ENCODE results near the gene MORN5. TPM values are rescaled to one million over a fixed set of nuclear protein-coding genes. Genes with fewer than 3 reads are reported as not detected.

Gene MORN5
- total RNA-seq, 1 experiment from 2014 or later = not detected

GRCh38 chr9:122204055-122204454 lies 44.3 kb downstream of the MORN5 start:
- Histone ChIP-seq H2AFZ (ENCODE audit: low read length) (no peak overlapping the region), H3K4me1 (ENCODE audit: low read length) (no peaks in the 10 kb centered on the region), H3K9me3 (ENCODE audit: low read length) (no peaks in the 10 kb centered on the region), H3K27ac (ENCODE audit: low read length) (no peak overlapping the region), H3K4me2 (ENCODE audit: low read depth, low read length, poor library complexity, severe bottlenecking) (no peak overlapping the region), H3K27me3 (ENCODE audit: low read length) (no peaks in the 10 kb centered on the region), H3K79me2 (ENCODE audit: low read length) (no peaks in the 10 kb centered on the region), H3K9ac (ENCODE audit: low read length) (no peak overlapping the region), H4K20me1 (ENCODE audit: insufficient read depth, low read depth, low read length) (no peaks in the 10 kb centered on the region), H3K9me2 (replicated peaks; ENCODE audit: insufficient read depth, low read length) (no peaks in the 10 kb centered on the region), H3K4me3 (ENCODE audit: low read length) (no peak overlapping the region), H3K36me3 (ENCODE audit: insufficient read depth, low read length) (no peaks in the 10 kb centered on the region)
- no peak for DNase-seq

- DNase-seq = no peak
- no peaks in the 10 kb centered on the region for H3K4me1 ChIP-seq (ENCODE audit: low read length)
- H4K20me1 ChIP-seq (ENCODE audit: insufficient read depth, low read depth, low read length) = no peaks in the 10 kb centered on the region
- no peaks in the 10 kb centered on the region for H3K9me3 ChIP-seq (ENCODE audit: low read length)
- no peaks in the 10 kb centered on the region for H3K9me2 ChIP-seq (replicated peaks; ENCODE audit: insufficient read depth, low read length)
- H3K36me3 ChIP-seq (ENCODE audit: insufficient read depth, low read length) = no peaks in the 10 kb centered on the region
- no peak overlapping the region for H3K4me3 ChIP-seq (ENCODE audit: low read length)
- H3K27me3 ChIP-seq (ENCODE audit: low read length) = no peaks in the 10 kb centered on the region
- no peaks in the 10 kb centered on the region for H3K79me2 ChIP-seq (ENCODE audit: low read length)
- H3K27ac ChIP-seq (ENCODE audit: low read length) = no peak overlapping the region
- H2AFZ ChIP-seq (ENCODE audit: low read length) = no peak overlapping the region
- no peak overlapping the region for H3K4me2 ChIP-seq (ENCODE audit: low read depth, low read length, poor library complexity, severe bottlenecking)
- no peak overlapping the region for H3K9ac ChIP-seq (ENCODE audit: low read length)
These were observed 44.8 kb downstream of the MORN5 start for GRCh38 chr9:122204491-122204890.

- H3K79me2 ChIP-seq (ENCODE audit: low read length) = no peaks in the 10 kb centered on the region
- no peak overlapping the region for H3K4me3 ChIP-seq (ENCODE audit: low read length)
- no peaks in the 10 kb centered on the region for H3K9me3 ChIP-seq (ENCODE audit: low read length)
- no peaks in the 10 kb centered on the region for H3K9me2 ChIP-seq (replicated peaks; ENCODE audit: insufficient read depth, low read length)
- no peaks in the 10 kb centered on the region for H3K36me3 ChIP-seq (ENCODE audit: insufficient read depth, low read length)
- H4K20me1 ChIP-seq (ENCODE audit: insufficient read depth, low read depth, low read length) = no peaks in the 10 kb centered on the region
- no peak overlapping the region for H3K4me2 ChIP-seq (ENCODE audit: low read depth, low read length, poor library complexity, severe bottlenecking)
- no peaks in the 10 kb centered on the region for H3K27me3 ChIP-seq (ENCODE audit: low read length)
- no peak overlapping the region for H3K9ac ChIP-seq (ENCODE audit: low read length)
- H3K27ac ChIP-seq (ENCODE audit: low read length) = no peak overlapping the region
- H3K4me1 ChIP-seq (ENCODE audit: low read length) = no peaks in the 10 kb centered on the region
- no peak overlapping the region for H2AFZ ChIP-seq (ENCODE audit: low read length)
- DNase-seq = no peak
These were observed 45.5 kb downstream of the MORN5 start for GRCh38 chr9:122205176-122205575.

GRCh38 chr9:122206118-122207046 lies 46.7 kb downstream of the MORN5 start:
- no peaks in the 10 kb centered on the region for H4K20me1 ChIP-seq (ENCODE audit: insufficient read depth, low read depth, low read length)
- H3K9me2 ChIP-seq (replicated peaks; ENCODE audit: insufficient read depth, low read length) = no peaks in the 10 kb centered on the region
- H3K4me3 ChIP-seq (ENCODE audit: low read length) = no peak overlapping the region
- H2AFZ ChIP-seq (ENCODE audit: low read length) = no peak overlapping the region
- no peaks in the 10 kb centered on the region for H3K4me1 ChIP-seq (ENCODE audit: low read length)
- no peak overlapping the region for H3K27ac ChIP-seq (ENCODE audit: low read length)
- H3K79me2 ChIP-seq (ENCODE audit: low read length) = no peaks in the 10 kb centered on the region
- H3K36me3 ChIP-seq (ENCODE audit: insufficient read depth, low read length) = no peaks in the 10 kb centered on the region
- DNase-seq = no peak
- H3K9me3 ChIP-seq (ENCODE audit: low read length) = no peaks in the 10 kb centered on the region
- H3K27me3 ChIP-seq (ENCODE audit: low read length) = no peaks in the 10 kb centered on the region
- H3K4me2 ChIP-seq (ENCODE audit: low read depth, low read length, poor library complexity, severe bottlenecking) = no peak overlapping the region
- no peak overlapping the region for H3K9ac ChIP-seq (ENCODE audit: low read length)

- no peak overlapping the region for H2AFZ ChIP-seq (ENCODE audit: low read length)
- H3K4me1 ChIP-seq (ENCODE audit: low read length) = no peaks in the 10 kb centered on the region
- H3K9me3 ChIP-seq (ENCODE audit: low read length) = no peaks in the 10 kb centered on the region
- H3K36me3 ChIP-seq (ENCODE audit: insufficient read depth, low read length) = no peaks in the 10 kb centered on the region
- no peaks in the 10 kb centered on the region for H4K20me1 ChIP-seq (ENCODE audit: insufficient read depth, low read depth, low read length)
- H3K27ac ChIP-seq (ENCODE audit: low read length) = no peak overlapping the region
- H3K79me2 ChIP-seq (ENCODE audit: low read length) = no peaks in the 10 kb centered on the region
- no peaks in the 10 kb centered on the region for H3K27me3 ChIP-seq (ENCODE audit: low read length)
- no peaks in the 10 kb centered on the region for H3K9me2 ChIP-seq (replicated peaks; ENCODE audit: insufficient read depth, low read length)
- DNase-seq = no peak
- no peak overlapping the region for H3K4me3 ChIP-seq (ENCODE audit: low read length)
- no peak overlapping the region for H3K9ac ChIP-seq (ENCODE audit: low read length)
- no peak overlapping the region for H3K4me2 ChIP-seq (ENCODE audit: low read depth, low read length, poor library complexity, severe bottlenecking)
These were observed 47.4 kb downstream of the MORN5 start for GRCh38 chr9:122207096-122207495.

GRCh38 chr9:122209451-122209850 lies 49.7 kb downstream of the MORN5 start:
- Histone ChIP-seq H2AFZ (ENCODE audit: low read length) (no peak overlapping the region), H3K27me3 (ENCODE audit: low read length) (no peaks in the 10 kb centered on the region), H3K9me3 (ENCODE audit: low read length) (no peaks in the 10 kb centered on the region), H3K79me2 (ENCODE audit: low read length) (no peaks in the 10 kb centered on the region), H3K4me2 (ENCODE audit: low read depth, low read length, poor library complexity, severe bottlenecking) (no peak overlapping the region), H3K4me3 (ENCODE audit: low read length) (no peak overlapping the region), H3K9me2 (replicated peaks; ENCODE audit: insufficient read depth, low read length) (no peaks in the 10 kb centered on the region), H4K20me1 (ENCODE audit: insufficient read depth, low read depth, low read length) (no peaks in the 10 kb centered on the region), H3K4me1 (ENCODE audit: low read length) (no peaks in the 10 kb centered on the region), H3K9ac (ENCODE audit: low read length) (no peak overlapping the region), H3K27ac (ENCODE audit: low read length) (no peak overlapping the region), H3K36me3 (ENCODE audit: insufficient read depth, low read length) (no peaks in the 10 kb centered on the region)
- DNase-seq = no peak

- Histone ChIP-seq H3K9me2 (replicated peaks; ENCODE audit: insufficient read depth, low read length) (no peaks in the 10 kb centered on the region), H3K9ac (ENCODE audit: low read length) (no peak overlapping the region), H3K4me1 (ENCODE audit: low read length) (no peaks in the 10 kb centered on the region), H3K9me3 (ENCODE audit: low read length) (no peaks in the 10 kb centered on the region), H3K27me3 (ENCODE audit: low read length) (no peaks in the 10 kb centered on the region), H3K4me3 (ENCODE audit: low read length) (no peak overlapping the region), H2AFZ (ENCODE audit: low read length) (no peak overlapping the region), H3K4me2 (ENCODE audit: low read depth, low read length, poor library complexity, severe bottlenecking) (no peak overlapping the region), H3K36me3 (ENCODE audit: insufficient read depth, low read length) (no peaks in the 10 kb centered on the region), H4K20me1 (ENCODE audit: insufficient read depth, low read depth, low read length) (no peaks in the 10 kb centered on the region), H3K27ac (ENCODE audit: low read length) (no peak overlapping the region), H3K79me2 (ENCODE audit: low read length) (no peaks in the 10 kb centered on the region)
- DNase-seq = no peak
These were observed 52.8 kb downstream of the MORN5 start for GRCh38 chr9:122212473-122213004.

- no peak overlapping the region for H3K27ac ChIP-seq (ENCODE audit: low read length)
- no peak overlapping the region for H3K9ac ChIP-seq (ENCODE audit: low read length)
- H4K20me1 ChIP-seq (ENCODE audit: insufficient read depth, low read depth, low read length) = no peaks in the 10 kb centered on the region
- no peak for DNase-seq
- no peaks in the 10 kb centered on the region for H3K9me3 ChIP-seq (ENCODE audit: low read length)
- H2AFZ ChIP-seq (ENCODE audit: low read length) = no peak overlapping the region
- H3K79me2 ChIP-seq (ENCODE audit: low read length) = no peaks in the 10 kb centered on the region
- no peaks in the 10 kb centered on the region for H3K9me2 ChIP-seq (replicated peaks; ENCODE audit: insufficient read depth, low read length)
- H3K27me3 ChIP-seq (ENCODE audit: low read length) = no peaks in the 10 kb centered on the region
- no peak overlapping the region for H3K4me3 ChIP-seq (ENCODE audit: low read length)
- H3K4me2 ChIP-seq (ENCODE audit: low read depth, low read length, poor library complexity, severe bottlenecking) = no peak overlapping the region
- H3K36me3 ChIP-seq (ENCODE audit: insufficient read depth, low read length) = no peaks in the 10 kb centered on the region
- H3K4me1 ChIP-seq (ENCODE audit: low read length) = no peaks in the 10 kb centered on the region
These were observed 53.4 kb downstream of the MORN5 start for GRCh38 chr9:122213102-122213588.
